GM23338 (cell line): ENCODE measurements around the gene MTRR.

Source experiments
- CREB1 ChIP-seq: fragments of 250-450 bp; sonication (Bioruptor Pico); IDR thresholded peaks from 2 replicates; pipeline ENCODE4 v1.5.0; 2020; ENCODE audit warnings: low read depth, mild to moderate bottlenecking, moderate library complexity
- EZH2 ChIP-seq: fragments of 200-600 bp; sonication (generic); IDR thresholded peaks from one replicate; pipeline ENCODE4 v1.8.0; 2017; ENCODE audit warnings: antibody characterized with exemption, mild to moderate bottlenecking, low read depth; ENCODE audit not compliant: unreplicated experiment
- EZH2phosphoT487 ChIP-seq: fragments of 200-600 bp; sonication (generic); IDR thresholded peaks from one replicate; pipeline ENCODE4 v1.8.1; 2018; ENCODE audit warnings: antibody characterized with exemption; ENCODE audit not compliant: unreplicated experiment
- JUNB ChIP-seq: IDR thresholded peaks from one replicate; pipeline ENCODE4 v1.6.1; 2016; ENCODE audit warnings: antibody characterized with exemption; ENCODE audit not compliant: unreplicated experiment
- NANOG ChIP-seq: IDR thresholded peaks from 2 replicates; pipeline ENCODE4 v1.6.1; 2016; ENCODE audit warnings: antibody characterized with exemption, borderline replicate concordance
- POLR2AphosphoS5 ChIP-seq: IDR thresholded peaks from 2 replicates; pipeline ENCODE4 v1.6.1; 2016; ENCODE audit warnings: antibody characterized with exemption, low read depth
- STAT1 ChIP-seq: IDR thresholded peaks from one replicate; pipeline ENCODE4 v1.6.1; 2016; ENCODE audit warnings: antibody characterized with exemption; ENCODE audit not compliant: unreplicated experiment
- ZNF331 ChIP-seq: fragments of 250-450 bp; sonication (Bioruptor Pico); IDR thresholded peaks from 2 replicates; pipeline ENCODE4 v1.5.0; 2020; ENCODE audit warnings: low read depth, mild to moderate bottlenecking, moderate library complexity
- TF ChIP-seq, protein P1 (sequence below), 2 experiments: fragments of 200-600 bp in 1 of 2; sonication (generic) in 1 of 2; conservative IDR thresholded peaks; 2 replicates each; pipeline versions ENCODE4 v1.5.1 to v1.6.1; 2016 to 2017; ENCODE audit warnings: antibody characterized with exemption in 2 of 2, low read depth in 2 of 2, mild to moderate bottlenecking in 2 of 2, moderate library complexity in 1 of 2
- TF ChIP-seq, protein P2 (sequence below): IDR thresholded peaks from 2 replicates; pipeline ENCODE4 v1.6.1; 2016; ENCODE audit warnings: antibody characterized with exemption
- TF ChIP-seq, protein P3 (sequence below): IDR thresholded peaks from one replicate; pipeline ENCODE4 v1.6.1; 2018; ENCODE audit warnings: antibody characterized with exemption; ENCODE audit not compliant: unreplicated experiment
- TF ChIP-seq, protein P4 (sequence below): fragments of 250-450 bp; sonication (Bioruptor Pico); IDR thresholded peaks from 2 replicates; pipeline ENCODE4 v1.5.0; 2020; ENCODE audit warnings: mild to moderate bottlenecking, moderate library complexity

DNA sequence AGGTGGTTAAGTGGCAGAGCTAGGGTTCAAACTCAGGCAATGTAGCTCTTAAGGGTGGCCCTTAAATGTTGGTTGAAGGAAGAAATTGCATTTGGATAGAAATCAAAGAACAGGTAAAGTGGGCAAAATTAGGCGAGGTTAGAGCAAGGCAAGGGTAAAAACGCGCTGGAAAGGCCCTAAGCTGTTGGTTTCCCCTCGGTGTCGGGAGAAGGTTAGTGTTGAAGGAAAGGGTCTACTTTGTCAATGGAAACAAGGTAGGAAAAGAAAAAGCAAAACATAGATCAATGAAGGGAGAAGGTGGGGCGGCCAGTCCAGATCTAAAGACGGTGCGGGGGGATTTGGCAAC lies 548 bp upstream of the MTRR start:
- no peak for TF ChIP-seq ZNF331 (CRISPR knock-in tag)
- TF ChIP-seq EZH2phosphoT487, result no peak
- TF ChIP-seq NANOG, result no peak
- TF ChIP-seq, protein P1, sequence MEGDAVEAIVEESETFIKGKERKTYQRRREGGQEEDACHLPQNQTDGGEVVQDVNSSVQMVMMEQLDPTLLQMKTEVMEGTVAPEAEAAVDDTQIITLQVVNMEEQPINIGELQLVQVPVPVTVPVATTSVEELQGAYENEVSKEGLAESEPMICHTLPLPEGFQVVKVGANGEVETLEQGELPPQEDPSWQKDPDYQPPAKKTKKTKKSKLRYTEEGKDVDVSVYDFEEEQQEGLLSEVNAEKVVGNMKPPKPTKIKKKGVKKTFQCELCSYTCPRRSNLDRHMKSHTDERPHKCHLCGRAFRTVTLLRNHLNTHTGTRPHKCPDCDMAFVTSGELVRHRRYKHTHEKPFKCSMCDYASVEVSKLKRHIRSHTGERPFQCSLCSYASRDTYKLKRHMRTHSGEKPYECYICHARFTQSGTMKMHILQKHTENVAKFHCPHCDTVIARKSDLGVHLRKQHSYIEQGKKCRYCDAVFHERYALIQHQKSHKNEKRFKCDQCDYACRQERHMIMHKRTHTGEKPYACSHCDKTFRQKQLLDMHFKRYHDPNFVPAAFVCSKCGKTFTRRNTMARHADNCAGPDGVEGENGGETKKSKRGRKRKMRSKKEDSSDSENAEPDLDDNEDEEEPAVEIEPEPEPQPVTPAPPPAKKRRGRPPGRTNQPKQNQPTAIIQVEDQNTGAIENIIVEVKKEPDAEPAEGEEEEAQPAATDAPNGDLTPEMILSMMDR (conservative IDR thresholded peaks at IDR 0.05; ENCODE audit: low read depth in 2 of 2), result no peak
- TF ChIP-seq, protein P2, sequence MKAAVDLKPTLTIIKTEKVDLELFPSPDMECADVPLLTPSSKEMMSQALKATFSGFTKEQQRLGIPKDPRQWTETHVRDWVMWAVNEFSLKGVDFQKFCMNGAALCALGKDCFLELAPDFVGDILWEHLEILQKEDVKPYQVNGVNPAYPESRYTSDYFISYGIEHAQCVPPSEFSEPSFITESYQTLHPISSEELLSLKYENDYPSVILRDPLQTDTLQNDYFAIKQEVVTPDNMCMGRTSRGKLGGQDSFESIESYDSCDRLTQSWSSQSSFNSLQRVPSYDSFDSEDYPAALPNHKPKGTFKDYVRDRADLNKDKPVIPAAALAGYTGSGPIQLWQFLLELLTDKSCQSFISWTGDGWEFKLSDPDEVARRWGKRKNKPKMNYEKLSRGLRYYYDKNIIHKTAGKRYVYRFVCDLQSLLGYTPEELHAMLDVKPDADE, result no peak
- no peak for TF ChIP-seq POLR2AphosphoS5
- TF ChIP-seq EZH2, result no peak
- TF ChIP-seq, protein P3, sequence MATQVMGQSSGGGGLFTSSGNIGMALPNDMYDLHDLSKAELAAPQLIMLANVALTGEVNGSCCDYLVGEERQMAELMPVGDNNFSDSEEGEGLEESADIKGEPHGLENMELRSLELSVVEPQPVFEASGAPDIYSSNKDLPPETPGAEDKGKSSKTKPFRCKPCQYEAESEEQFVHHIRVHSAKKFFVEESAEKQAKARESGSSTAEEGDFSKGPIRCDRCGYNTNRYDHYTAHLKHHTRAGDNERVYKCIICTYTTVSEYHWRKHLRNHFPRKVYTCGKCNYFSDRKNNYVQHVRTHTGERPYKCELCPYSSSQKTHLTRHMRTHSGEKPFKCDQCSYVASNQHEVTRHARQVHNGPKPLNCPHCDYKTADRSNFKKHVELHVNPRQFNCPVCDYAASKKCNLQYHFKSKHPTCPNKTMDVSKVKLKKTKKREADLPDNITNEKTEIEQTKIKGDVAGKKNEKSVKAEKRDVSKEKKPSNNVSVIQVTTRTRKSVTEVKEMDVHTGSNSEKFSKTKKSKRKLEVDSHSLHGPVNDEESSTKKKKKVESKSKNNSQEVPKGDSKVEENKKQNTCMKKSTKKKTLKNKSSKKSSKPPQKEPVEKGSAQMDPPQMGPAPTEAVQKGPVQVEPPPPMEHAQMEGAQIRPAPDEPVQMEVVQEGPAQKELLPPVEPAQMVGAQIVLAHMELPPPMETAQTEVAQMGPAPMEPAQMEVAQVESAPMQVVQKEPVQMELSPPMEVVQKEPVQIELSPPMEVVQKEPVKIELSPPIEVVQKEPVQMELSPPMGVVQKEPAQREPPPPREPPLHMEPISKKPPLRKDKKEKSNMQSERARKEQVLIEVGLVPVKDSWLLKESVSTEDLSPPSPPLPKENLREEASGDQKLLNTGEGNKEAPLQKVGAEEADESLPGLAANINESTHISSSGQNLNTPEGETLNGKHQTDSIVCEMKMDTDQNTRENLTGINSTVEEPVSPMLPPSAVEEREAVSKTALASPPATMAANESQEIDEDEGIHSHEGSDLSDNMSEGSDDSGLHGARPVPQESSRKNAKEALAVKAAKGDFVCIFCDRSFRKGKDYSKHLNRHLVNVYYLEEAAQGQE, result no peak
- no peak for TF ChIP-seq STAT1
- TF ChIP-seq, protein P4, sequence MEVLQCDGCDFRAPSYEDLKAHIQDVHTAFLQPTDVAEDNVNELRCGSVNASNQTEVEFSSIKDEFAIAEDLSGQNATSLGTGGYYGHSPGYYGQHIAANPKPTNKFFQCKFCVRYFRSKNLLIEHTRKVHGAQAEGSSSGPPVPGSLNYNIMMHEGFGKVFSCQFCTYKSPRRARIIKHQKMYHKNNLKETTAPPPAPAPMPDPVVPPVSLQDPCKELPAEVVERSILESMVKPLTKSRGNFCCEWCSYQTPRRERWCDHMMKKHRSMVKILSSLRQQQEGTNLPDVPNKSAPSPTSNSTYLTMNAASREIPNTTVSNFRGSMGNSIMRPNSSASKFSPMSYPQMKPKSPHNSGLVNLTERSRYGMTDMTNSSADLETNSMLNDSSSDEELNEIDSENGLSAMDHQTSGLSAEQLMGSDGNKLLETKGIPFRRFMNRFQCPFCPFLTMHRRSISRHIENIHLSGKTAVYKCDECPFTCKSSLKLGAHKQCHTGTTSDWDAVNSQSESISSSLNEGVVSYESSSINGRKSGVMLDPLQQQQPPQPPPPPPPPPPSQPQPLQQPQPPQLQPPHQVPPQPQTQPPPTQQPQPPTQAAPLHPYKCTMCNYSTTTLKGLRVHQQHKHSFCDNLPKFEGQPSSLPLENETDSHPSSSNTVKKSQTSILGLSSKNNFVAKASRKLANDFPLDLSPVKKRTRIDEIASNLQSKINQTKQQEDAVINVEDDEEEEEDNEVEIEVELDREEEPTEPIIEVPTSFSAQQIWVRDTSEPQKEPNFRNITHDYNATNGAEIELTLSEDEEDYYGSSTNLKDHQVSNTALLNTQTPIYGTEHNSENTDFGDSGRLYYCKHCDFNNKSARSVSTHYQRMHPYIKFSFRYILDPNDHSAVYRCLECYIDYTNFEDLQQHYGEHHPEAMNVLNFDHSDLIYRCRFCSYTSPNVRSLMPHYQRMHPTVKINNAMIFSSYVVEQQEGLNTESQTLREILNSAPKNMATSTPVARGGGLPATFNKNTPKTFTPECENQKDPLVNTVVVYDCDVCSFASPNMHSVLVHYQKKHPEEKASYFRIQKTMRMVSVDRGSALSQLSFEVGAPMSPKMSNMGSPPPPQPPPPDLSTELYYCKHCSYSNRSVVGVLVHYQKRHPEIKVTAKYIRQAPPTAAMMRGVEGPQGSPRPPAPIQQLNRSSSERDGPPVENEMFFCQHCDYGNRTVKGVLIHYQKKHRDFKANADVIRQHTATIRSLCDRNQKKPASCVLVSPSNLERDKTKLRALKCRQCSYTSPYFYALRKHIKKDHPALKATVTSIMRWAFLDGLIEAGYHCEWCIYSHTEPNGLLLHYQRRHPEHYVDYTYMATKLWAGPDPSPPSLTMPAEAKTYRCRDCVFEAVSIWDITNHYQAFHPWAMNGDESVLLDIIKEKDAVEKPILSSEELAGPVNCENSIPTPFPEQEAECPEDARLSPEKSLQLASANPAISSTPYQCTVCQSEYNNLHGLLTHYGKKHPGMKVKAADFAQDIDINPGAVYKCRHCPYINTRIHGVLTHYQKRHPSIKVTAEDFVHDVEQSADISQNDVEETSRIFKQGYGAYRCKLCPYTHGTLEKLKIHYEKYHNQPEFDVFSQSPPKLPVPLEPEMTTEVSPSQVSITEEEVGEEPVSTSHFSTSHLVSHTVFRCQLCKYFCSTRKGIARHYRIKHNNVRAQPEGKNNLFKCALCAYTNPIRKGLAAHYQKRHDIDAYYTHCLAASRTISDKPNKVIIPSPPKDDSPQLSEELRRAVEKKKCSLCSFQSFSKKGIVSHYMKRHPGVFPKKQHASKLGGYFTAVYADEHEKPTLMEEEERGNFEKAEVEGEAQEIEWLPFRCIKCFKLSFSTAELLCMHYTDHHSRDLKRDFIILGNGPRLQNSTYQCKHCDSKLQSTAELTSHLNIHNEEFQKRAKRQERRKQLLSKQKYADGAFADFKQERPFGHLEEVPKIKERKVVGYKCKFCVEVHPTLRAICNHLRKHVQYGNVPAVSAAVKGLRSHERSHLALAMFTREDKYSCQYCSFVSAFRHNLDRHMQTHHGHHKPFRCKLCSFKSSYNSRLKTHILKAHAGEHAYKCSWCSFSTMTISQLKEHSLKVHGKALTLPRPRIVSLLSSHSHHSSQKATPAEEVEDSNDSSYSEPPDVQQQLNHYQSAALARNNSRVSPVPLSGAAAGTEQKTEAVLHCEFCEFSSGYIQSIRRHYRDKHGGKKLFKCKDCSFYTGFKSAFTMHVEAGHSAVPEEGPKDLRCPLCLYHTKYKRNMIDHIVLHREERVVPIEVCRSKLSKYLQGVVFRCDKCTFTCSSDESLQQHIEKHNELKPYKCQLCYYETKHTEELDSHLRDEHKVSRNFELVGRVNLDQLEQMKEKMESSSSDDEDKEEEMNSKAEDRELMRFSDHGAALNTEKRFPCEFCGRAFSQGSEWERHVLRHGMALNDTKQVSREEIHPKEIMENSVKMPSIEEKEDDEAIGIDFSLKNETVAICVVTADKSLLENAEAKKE (CRISPR knock-in tag), result no peak
- TF ChIP-seq JUNB, result no peak
- TF ChIP-seq CREB1 (CRISPR knock-in tag), result no peak
